Mammary epithelial cell (primary cell): ENCODE measurements around the gene SLC24A3.

Experiments used
- EZH2 ChIP-seq: IDR thresholded peaks from 2 replicates; pipeline ENCODE4 v1.6.1; 2012; ENCODE audit warnings: low read length, inconsistent platforms, borderline replicate concordance
- TF ChIP-seq, protein P1 (sequence below), 2 donors: IDR thresholded peaks in 1 of 2; conservative IDR thresholded peaks in 1 of 2; 2 replicates each; pipeline ENCODE4 v1.5.1; 2011 to 2012; ENCODE audit warnings: inconsistent platforms in 2 of 2, low read length in 2 of 2, mild to moderate bottlenecking in 2 of 2, control low read depth in 1 of 2, low read depth in 1 of 2; ENCODE audit not compliant: insufficient read depth in 1 of 2; ENCODE audit errors: extremely low read depth in 1 of 2

DNA sequence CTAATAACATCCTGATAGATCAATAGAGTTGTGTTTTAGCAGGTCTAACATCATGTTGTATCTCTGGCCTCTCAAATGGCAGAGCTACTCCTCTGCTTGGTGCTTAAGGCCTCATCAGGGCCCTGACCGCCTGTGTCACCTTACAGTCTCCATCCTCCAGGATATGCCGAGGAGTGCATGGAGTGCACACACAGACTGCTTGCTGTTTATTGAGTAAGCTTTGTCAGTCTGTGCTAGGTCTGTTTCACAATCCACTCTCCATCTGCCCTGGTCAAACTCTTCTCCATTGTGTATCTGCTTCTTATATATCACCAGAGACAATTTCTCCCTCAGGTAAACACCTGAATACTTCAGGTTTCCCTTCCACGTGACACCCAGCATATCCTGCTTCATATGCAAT, 136.1 kb downstream of the SLC24A3 start:
- TF ChIP-seq, protein P1, sequence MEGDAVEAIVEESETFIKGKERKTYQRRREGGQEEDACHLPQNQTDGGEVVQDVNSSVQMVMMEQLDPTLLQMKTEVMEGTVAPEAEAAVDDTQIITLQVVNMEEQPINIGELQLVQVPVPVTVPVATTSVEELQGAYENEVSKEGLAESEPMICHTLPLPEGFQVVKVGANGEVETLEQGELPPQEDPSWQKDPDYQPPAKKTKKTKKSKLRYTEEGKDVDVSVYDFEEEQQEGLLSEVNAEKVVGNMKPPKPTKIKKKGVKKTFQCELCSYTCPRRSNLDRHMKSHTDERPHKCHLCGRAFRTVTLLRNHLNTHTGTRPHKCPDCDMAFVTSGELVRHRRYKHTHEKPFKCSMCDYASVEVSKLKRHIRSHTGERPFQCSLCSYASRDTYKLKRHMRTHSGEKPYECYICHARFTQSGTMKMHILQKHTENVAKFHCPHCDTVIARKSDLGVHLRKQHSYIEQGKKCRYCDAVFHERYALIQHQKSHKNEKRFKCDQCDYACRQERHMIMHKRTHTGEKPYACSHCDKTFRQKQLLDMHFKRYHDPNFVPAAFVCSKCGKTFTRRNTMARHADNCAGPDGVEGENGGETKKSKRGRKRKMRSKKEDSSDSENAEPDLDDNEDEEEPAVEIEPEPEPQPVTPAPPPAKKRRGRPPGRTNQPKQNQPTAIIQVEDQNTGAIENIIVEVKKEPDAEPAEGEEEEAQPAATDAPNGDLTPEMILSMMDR (conservative IDR thresholded peaks at IDR 0.05 in 1 of 2, IDR thresholded peaks at IDR 0.05 in 1 of 2; ENCODE audit: extremely low read depth in 1 of 2, insufficient read depth in 1 of 2, low read depth in 1 of 2, low read length in 2 of 2), result no peak
- no peak for TF ChIP-seq EZH2
